H1 (cell line): ENCODE results near the gene MGAT5.

ENCODE experiments used
- CHD1 ChIP-seq: IDR thresholded peaks from 2 replicates; pipeline ENCODE4 v1.6.1; 2012; ENCODE audit warnings: low read depth, low read length, improper control_type of control experiment
- CTCF ChIP-seq, 3 experiments: IDR thresholded peaks; 1 replicate in 2 of 3; 2 replicates in 1 of 3; pipeline versions ENCODE4 v1.5.1 to v1.6.1; 2011; ENCODE audit warnings: low read length in 3 of 3, mild to moderate bottlenecking in 3 of 3, inconsistent platforms in 2 of 3, low read depth in 1 of 3, moderate library complexity in 1 of 3; ENCODE audit not compliant: insufficient read depth in 1 of 3; ENCODE audit errors: control extremely low read depth in 1 of 3
- EP300 ChIP-seq, 2 experiments: IDR thresholded peaks; 1 replicate in 1 of 2; 2 replicates in 1 of 2; pipeline ENCODE4 v1.6.1; 2011 to 2012; ENCODE audit warnings: low read depth in 2 of 2, low read length in 2 of 2, mild to moderate bottlenecking in 2 of 2, borderline replicate concordance in 1 of 2, inconsistent platforms in 1 of 2, moderate library complexity in 1 of 2
- EZH2 ChIP-seq: fragments of 200-600 bp; sonication (generic); IDR thresholded peaks from 2 replicates; pipeline ENCODE4 v1.7.1; 2012; ENCODE audit warnings: low read depth, mild to moderate bottlenecking, moderate library complexity, low read length, inconsistent platforms; ENCODE audit not compliant: severe bottlenecking
- POLR2AphosphoS5 ChIP-seq: IDR thresholded peaks from 2 replicates; pipeline ENCODE4 v1.6.1; 2011; ENCODE audit warnings: low read depth, low read length
- RFX5 ChIP-seq: IDR thresholded peaks from 2 replicates; pipeline ENCODE4 v1.6.1; 2011; ENCODE audit warnings: low read depth, low read length, improper control_type of control experiment, borderline replicate concordance

DNA sequence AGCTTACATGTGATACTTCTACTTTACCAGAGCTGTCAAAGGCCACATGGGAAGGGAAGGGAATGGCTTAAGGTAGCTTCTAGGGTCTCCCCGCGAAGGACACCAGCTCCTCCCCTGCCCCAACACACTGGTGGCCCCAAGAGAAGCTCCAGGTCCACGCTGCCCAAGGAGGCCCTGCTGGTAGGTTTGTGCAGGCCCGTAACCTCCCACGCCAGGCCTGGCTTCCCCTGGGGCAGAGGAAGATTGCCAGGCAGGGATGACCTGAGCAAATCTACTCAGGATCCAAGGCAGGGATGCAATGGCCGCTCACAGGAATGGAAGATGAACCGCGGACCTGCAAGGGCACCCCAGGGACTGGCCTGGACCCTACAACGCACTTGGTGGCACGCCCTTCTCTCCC, 205.1 kb downstream of the MGAT5 start:
- no peak for TF ChIP-seq EZH2
- TF ChIP-seq EP300 (IDR thresholded peaks at IDR 0.05; ENCODE audit: borderline replicate concordance in 1 of 2, low read depth in 2 of 2, low read length in 2 of 2) = no peak
- no peak for TF ChIP-seq CTCF (IDR thresholded peaks at IDR 0.05; ENCODE audit: control extremely low read depth in 1 of 3, insufficient read depth in 1 of 3, low read depth in 1 of 3, low read length in 3 of 3)
- TF ChIP-seq POLR2AphosphoS5 = no peak
- TF ChIP-seq RFX5 = no peak
- TF ChIP-seq CHD1 = no peak
